HG02840 (cell line): ENCODE measurements around the gene TTYH1.
"Not testable (repeated sequence)": the region's sequence is repeated elsewhere in the genome, so short reads cannot be mapped to it uniquely, and the experiment has no call there.

Experiments used
- ATAC-seq: cut with Tn5 transposase; IDR thresholded peaks from one replicate; pipeline ENCODE4 v1.9.1; 2021; ENCODE audit warnings: mild to moderate bottlenecking, moderate library complexity, moderate number of reproducible peaks; ENCODE audit not compliant: unreplicated experiment, low FRiP score

TTYH1 gene

DNA sequence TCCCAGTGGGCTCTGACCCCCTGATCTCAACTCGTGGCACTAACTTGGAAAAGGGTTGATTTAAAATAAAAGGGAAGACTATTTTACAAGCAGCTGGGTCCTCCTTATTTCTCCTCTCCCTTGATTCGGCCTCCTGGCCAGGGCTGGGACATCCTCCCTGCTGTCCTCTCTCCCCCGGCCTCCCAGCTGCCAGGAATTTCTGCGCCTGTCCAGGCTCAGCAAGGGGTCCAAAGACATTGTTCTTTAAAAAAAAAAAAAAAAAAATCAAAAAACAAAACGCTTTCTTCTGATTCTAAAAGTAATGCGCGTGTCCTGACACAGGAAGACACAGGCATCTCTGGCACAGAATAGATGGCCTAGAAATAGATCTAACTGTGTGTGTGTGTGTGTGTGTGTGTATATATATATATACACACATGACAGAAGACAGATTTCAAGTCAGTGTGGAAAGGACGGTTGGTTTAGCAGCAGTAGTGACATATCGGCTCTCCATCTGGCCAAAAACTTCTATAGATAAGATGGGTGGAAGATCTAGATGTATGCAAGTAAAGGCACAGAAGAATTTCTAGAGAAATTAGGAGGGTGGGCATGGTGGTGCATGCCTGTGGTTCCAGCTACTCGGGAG, 21.5 kb downstream of the TTYH1 start:
- no peak for ATAC-seq

DNA sequence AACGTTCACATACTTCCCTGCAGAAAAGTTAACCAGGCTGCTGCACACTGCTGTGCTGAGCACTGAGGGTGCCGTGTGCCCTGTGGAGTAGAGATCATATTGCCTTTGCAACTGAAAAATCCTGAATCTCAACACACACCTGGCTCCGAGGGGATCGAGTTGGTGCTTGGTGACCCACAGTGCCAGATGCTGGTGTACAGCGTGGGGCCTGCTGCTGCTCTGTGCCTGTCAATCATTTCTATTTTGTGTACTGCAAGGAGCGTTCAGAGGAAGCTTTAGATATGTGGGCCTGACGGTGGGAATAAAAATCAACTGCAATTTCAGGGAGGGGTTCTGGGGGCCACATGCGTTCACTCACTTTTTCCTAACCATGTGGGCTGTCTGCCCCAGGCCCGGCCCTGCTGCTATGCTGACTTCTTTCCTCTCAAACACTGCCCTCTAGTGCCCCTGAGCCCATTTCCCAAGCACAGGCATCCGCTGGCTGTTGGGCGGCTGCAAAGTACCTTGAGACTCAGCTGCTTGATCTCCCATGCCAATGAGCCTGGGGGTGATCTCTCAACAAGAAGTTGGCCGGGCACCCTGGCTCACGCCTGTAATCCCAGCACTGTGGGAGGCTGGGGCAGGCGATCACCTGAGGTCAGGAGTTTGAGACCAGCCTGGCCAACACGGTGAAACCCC, 24.0 kb downstream of the TTYH1 start:
- no peak for ATAC-seq

DNA sequence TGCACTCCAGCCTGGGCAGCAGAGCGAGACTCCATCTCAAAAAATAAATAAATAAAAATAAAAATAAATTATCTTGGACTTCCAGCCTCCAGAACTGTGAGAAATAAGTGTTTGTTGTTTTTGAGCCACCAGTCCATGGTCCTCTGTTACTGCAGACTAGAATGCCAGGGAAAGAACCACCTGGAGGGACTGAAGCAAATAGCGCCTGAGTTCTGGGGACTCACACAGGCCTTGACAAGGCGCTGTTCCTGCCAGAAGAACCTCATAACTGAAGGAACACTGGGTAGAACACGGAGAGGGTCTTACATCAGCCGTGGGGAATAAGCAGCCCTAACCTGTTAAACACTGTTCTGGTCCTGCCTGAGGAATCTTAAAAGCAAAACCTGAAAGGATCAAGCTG, 25.4 kb downstream of the TTYH1 start:
- ATAC-seq, result no peak

DNA sequence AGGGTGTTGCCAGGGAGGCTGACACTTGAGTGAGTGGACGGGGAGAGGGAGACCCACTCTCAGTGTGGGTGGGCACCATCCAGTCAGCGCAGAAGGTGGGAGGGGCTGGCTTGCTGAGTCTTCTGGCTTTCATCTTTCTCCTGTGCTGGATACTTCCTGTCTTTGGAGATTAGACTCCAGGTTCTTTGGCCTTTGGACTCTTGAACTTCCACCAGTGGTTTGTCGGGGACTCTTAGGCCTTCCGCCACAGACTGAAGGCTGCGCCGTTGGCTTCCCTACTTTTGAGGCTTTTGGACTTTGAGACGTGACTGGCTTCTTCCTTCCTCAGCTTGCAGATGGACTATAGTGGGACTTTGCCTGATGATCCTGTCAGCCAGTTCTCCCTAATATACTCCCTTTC, 29.5 kb downstream of the TTYH1 start:
- ATAC-seq, result no peak

DNA sequence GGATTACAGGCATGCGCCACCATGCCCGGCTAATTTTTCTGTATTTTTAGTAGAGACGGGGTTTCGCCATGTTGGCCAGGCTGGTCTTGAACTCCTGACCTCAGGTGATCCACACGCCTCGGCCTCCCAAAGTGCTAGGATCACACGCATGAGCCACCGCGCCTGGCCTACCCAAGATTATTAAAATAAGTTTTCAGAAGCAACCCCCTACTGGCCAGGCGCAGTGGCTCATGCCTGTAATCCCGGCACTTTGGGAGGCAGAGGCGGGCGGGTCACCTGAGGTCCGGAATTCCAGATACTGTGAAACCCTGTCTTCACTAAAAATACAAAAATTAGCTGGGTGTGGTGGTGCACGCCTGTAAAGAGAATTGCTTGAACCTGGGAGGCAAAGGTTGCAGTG, 31.1 kb downstream of the TTYH1 start:
- not testable (repeated sequence) for ATAC-seq

DNA sequence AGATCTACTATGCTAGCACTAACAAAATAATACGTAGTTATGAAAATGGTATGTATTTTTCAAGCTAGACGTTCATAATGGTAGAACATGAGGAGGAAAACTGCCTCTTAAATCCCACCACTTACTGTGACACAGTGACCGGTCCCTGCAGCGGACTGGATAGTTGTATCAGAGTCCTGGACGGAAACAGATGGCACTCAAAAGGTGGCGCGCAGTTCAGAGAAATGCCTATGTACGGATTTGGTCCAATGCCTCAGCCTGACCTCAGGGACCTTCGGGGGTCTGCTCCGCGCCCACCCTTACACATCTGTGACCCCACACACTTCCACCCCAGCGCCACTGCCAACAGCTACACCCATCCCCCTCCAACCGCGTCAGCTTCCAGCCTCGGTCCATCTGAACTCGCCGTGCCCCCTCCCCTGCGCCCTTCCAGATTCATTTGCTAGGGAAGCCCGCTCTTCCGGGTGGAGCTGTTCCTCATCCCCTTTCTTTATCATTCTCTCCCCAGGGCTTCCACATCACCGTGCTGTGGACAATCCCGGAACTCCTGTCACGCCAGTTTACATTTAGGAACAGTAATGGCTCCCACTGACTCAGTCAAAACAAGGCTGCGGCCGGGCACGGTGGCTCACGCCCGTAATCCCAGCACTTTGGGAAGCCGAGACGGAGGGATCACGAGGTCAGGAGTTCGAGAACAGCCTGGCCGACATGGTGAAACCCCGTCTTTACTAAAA, 32.9 kb downstream of the TTYH1 start:
- no peak for ATAC-seq

DNA sequence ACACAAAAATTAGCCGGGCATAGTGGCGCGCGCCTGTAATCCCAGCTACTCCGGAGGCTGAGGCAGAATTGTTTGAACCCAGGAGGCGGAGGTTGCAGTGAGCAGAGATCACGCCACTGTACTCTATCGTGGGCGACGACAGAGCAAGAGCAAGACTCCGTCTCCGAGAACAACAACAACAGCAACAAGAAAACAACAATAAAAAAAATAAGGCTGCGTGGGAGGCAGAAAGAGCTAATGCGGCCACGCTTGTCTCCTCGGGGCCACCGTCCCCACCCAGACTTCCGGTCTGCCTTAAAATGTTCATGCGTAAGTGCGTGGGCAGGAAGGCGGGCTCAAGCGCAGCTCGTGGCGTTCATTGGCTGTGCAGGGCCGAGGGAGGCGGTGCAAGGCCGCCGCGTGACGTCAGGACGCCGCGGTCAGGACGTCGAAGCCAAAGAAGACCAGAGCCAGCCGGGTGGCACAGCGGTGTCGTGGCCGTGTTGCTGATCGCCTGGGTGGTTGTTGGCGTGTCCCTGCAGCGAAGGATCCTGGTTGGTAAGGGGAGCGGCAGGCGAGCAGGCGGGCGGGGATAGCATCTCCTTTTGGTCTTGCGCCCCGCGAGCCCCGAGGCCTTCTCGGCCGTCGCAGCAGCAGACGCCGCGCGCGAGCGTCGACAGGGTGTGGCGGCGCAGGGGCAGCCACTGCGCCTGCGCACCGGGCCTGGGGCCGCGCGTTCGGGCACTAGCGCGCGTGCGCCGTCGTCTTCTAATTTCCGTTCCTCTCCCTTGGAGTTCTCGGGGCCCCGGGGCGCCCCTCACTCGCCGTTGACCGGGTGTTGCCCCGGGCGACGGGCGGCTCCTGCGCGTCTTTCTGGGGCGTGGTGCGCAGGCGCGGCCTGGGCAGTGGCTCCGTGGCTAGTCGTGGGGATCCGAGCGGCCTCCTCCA, 33.8 kb downstream of the TTYH1 start, which contains the start of gene LENG8:
LENG8 (plus strand) TSS at position 426 of the 927 bp plus-strand sequence. CDS start 2,146 bp downstream, outside the sequence.
- ATAC-seq, result peak; percentile 87

DNA sequence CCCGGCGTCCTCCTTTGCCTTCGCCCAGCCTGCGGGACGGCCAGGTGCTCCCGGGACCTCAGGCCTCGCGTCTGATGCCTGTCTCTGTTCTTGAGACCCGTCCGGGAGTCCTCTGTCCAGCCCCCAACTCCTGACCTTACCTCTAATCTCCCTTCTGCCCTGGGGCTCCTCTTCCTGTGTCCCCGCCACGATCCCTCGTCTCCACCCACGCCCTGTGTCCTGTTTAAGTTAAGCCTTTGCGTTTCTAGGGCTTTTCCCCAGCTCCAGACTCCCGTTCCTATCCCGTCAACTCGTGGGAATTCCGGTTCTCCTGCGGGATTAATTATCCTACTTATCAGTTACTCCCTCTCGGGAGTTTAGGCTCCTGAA, 34.4 kb downstream of the TTYH1 start:
- ATAC-seq, result no peak

DNA sequence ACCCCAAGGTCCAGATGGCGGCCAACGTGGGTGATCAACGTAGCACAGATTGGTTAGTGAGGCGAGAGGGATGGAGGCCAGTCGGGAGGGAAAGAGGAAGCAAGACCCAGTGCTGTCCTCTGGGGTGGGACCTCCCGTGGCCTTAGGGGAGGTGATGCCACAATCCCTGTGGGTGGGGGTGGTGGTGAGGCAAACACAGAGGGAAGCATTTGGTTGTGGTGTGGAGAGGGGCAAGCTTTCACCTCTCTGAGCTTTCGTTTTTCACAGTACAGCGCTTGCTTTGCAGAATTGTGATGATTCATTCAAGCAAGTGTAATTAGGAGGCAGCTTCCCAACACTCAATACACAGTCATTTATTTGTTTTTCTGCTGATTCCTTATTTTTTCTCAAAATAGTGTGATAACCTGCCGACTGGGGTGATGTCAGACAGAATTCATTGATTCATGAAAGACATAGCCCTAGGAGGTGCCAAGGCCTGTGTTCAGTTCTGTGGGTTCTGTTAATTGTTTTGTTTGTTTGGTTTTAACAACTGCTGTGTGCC, 36.1 kb downstream of the TTYH1 start:
- no peak for ATAC-seq

DNA sequence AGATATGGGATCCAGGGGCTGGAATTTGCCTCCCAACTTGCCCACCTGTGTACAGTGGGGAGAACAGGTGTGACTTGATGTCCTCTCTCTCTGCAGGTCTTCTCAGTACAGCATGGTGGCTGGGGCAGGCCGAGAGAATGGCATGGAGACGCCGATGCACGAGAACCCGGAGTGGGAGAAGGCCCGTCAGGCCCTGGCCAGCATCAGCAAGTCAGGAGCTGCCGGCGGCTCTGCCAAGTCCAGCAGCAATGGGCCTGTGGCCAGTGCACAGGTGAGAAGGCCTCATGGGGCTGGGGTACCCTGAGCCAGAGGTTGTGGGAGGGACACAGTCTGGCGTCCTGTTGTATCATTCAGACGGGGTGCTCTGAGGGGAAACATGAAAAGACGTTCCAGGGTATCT, 36.7 kb downstream of the TTYH1 start:
- no peak for ATAC-seq

DNA sequence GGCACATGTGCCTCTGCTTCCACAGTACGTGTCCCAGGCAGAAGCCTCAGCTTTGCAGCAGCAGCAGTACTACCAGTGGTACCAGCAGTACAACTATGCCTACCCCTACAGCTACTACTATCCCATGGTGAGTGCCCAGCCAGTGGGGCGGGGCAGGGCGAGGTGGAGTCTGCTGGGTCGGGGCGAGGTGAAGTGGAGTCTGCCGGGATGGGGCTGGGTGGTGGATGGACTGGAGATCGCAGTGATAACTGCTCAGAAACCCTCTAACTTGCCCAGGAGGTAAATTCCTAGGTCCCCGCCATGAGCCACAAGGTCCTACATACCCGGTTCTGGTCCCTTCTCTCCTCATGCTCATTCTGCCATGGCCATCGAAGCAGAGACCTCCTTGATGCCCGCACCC, 37.4 kb downstream of the TTYH1 start:
- ATAC-seq, result no peak

DNA sequence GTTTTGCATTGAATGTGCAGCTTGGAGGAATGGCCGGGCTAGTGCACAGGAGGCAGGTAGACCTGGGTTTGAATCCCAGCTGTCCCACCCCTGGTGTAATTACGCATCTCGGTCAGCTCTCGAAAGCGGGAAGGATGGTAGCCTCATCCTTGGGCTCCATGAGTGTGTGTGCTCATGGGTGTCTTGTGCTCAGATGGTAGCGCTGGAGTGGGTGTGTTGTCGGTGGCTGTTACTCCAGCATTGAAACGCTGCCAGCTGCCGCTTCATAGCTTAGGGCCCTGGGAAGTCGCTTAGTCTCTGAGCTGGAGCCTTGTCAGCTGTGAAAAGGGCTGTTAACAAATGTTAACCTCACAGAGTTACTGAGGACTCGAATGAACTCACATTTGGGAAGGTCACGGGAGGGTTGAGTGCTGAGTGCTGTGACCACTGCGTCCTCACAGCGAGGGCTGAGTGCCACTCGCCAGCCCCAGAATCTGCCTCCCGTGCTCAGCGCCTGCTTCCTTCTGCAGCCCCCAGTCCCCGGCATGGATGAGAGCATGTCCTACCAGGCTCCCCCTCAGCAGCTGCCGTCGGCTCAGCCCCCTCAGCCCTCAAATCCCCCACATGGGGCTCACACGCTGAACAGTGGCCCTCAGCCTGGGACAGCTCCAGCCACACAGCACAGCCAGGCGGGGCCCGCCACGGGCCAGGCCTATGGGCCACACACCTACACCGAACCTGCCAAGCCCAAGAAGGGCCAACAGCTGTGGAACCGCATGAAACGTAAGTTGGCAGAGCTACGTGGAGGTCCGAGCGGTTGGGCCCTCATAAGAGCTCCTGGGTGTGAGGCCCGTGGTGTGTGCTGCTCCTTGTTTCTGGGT, 38.9 kb downstream of the TTYH1 start:
- no peak for ATAC-seq

DNA sequence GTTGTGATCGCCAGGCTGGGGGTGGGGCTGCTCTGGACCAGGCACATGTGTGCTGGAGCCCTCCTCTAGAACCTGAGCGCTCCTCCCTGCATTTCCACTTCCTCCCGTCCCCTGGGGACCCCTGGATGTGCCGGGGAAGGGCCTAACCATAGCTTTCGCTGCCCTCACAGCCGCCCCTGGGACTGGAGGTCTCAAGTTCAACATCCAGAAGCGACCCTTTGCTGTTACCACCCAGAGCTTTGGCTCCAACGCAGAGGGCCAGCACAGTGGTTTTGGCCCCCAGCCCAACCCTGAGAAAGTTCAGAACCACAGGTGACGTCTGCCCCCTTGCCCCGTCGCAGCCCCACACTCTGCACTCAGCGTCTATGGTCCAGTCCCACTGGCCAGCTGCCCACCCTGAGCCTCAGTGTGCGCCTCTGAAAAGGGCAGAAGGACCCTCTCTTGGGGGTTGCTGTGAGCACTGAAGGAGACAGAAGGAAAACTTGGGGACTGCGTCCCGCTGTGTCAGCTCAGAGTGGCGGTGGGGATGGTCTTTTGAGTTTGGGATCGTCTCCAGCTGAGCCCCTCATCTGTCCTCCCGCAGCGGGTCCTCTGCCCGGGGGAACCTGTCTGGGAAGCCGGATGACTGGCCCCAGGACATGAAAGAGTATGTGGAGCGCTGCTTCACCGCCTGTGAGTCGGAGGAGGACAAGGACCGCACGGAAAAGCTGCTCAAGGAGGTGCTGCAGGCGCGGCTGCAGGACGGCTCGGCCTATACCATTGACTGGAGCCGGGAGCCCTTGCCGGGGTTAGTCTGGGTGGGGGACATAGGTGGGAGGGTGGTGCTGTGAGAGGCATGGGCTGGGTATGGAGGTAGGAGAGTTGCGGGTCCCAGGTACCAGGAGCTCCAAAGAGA, 39.8 kb downstream of the TTYH1 start:
- ATAC-seq, result no peak

DNA sequence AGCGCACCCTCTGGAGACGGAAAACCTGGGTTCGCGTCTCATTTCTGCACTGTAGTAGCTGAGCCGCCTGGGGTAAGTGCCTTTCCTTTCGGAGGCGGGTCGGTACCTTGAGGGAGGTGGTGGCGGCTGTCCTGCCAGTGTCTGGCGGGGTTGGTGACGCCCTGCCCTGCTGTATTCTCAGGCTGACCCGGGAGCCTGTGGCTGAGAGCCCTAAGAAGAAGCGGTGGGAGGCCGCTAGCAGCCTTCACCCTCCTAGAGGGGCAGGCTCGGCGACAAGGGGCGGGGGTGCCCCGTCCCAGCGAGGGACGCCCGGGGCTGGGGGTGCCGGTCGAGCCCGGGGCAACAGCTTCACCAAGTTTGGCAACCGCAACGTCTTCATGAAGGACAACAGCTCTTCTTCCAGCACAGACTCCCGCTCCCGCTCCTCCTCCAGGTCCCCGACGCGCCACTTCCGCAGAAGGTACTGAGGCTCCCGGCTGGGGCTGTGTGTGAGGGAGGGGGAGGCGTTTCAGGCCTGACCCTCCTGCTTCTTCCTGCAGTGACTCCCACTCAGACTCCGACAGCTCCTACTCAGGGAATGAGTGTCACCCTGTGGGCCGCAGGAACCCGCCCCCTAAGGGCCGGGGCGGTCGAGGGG, 40.6 kb downstream of the TTYH1 start:
- ATAC-seq, result no peak

DNA sequence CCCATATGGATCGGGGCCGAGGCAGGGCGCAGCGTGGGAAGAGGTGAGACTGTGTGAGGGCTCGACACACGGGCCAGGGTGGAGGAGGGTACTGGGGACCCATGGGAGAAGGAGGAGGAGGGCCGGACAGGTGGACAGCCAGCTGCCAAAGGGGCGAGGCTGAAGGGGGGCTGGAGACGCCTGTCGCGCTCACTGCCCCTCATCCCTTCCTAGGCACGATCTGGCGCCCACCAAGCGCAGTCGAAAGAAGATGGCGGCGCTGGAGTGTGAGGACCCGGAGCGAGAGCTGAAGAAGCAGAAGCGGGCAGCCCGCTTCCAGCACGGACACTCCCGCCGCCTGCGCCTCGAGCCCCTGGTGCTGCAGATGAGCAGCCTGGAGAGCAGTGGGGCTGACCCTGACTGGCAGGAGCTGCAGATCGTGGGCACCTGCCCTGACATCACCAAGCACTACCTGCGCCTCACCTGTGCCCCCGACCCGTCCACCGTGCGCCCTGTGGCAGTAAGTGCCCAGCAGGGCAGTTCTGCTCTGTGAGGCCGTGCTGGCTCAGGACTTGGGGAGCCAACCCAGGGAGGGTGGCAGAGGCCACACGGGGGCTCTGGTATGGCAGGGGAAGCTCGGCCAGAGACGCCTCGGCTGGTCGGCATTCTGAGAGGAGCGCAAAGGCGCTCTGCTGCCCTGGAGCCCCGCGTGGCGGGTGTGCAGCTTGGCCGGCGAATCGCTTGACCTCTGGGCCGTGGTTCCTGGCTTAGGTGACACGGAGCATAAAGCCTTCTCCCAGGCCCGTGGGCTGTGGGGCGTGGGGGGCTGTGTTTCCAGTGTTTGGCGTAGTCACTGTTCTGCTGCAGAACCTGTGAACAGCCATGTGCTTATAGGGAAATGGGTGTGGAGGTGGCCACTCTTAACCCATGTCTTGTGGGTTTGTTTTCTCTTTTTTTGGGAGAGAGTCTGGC, 41.4 kb downstream of the TTYH1 start:
- ATAC-seq, result no peak

DNA sequence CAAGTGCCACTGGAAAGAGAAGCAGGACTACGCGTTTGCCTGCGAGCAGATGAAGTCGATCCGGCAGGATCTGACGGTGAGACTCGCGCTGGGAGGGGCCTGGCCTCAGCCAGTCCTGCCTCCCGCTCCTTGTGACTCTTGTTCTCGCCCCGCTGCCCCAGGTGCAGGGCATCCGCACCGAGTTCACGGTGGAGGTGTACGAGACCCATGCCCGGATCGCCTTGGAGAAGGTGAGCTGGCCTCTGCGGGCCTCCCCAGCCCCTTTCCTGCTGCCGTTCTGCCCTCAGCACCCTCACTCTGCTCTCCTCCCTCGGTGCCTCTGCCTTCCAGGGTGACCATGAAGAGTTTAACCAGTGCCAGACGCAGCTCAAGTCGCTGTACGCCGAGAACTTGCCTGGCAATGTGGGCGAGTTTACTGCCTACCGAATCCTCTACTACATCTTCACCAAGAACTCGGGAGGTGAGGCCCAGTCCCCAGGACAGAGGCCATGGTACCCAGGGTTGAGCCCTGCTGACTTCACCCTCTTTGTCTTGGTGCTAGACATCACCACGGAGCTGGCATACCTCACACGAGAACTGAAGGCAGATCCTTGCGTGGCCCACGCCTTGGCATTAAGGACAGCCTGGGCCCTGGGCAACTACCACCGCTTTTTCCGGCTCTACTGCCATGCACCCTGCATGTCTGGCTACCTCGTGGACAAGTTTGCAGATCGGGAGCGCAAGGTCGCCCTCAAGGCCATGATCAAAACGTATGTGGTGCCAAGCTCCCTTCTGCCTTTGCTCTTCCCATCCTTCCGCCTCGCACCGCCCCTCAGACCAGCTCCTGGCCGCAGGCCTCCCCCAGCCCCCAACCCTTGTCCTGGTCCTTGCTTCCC, 42.7 kb downstream of the TTYH1 start:
- ATAC-seq, result no peak
